T-helper 1 cell (primary cell): Measurements from ENCODE around the gene IFNB1.

Source experiments
- DNase-seq, 5 donors: peaks; one replicate each; pipeline ENCODE4 v3.0.0-alpha.2; 2012 to 2020

The IFNB1 gene

GRCh38 chr9:21060919-21061561 is 16.7 kb downstream of the IFNB1 start:
- peak in 1 of 5 donors; percentile 18 for DNase-seq

- DNase-seq, result no peak
Observed at GRCh38 chr9:21056931-21057330, 20.8 kb downstream of the IFNB1 start.

GRCh38 chr9:21053851-21054250 is 23.9 kb downstream of the IFNB1 start:
- no peak for DNase-seq

GRCh38 chr9:21047281-21047691 is 30.5 kb downstream of the IFNB1 start:
- DNase-seq, result no peak

- no peak for DNase-seq
Observed at GRCh38 chr9:21043841-21044240, 33.9 kb downstream of the IFNB1 start.

GRCh38 chr9:21042466-21042865 is 35.3 kb downstream of the IFNB1 start:
- DNase-seq, result no peak

GRCh38 chr9:21039302-21039701 is 38.4 kb downstream of the IFNB1 start:
- DNase-seq, result no peak

- DNase-seq, result no peak
Observed at GRCh38 chr9:21037278-21037677, 40.5 kb downstream of the IFNB1 start.

- no peak for DNase-seq
Observed at GRCh38 chr9:21031808-21032183, 45.9 kb downstream of the IFNB1 start.

- DNase-seq, result peak; percentile 42 to 78 (median 58)
Observed at GRCh38 chr9:21031091-21031807, 46.5 kb downstream of the IFNB1 start, which contains the start of gene HACD4. HACD4 (minus strand) TSS chr9:21031640; CDS start chr9:21031590, 50 bp downstream.

GRCh38 chr9:21030389-21031035 is 47.2 kb downstream of the IFNB1 start:
- DNase-seq, result peak in 1 of 5 donors; percentile 75

GRCh38 chr9:21029661-21030060 is 48.1 kb downstream of the IFNB1 start:
- DNase-seq, result no peak

- DNase-seq, result peak in 1 of 5 donors; percentile 27
Observed at GRCh38 chr9:21028466-21028865, 49.3 kb downstream of the IFNB1 start.

- DNase-seq, result no peak
Observed at GRCh38 chr9:21027295-21027694, 50.4 kb downstream of the IFNB1 start.
